Measurements from ENCODE around the gene LUC7L2.

The LUC7L2 gene

DNA sequence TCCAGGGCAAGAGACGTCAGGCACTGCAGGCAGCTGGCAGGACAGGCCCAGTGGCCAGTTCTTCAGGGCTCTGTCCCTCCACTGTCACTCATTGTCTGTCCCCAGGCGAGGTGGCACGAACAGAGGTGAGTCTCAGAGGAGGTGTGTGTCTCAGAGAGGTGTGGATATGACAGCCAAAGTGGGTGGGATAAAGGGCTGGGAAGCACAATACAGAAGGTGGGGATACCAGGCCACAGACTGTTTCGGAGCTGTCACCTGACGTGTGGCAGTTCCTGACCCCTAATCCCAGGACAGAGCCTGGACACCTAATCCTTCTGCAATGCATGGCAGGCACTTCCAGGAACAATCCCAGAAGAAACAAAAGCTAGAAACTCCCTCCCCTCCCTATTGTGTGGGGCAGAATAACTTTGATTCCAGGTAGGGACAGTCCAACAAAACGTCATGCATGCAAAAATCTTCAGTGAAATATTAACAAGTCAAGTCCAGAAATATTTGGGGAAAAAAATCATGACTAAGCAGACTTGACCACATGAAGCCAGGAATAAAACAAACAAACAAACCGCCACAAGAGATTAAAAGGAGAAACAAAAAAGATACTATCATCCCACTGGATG, 112.2 kb downstream of the LUC7L2 start:
- Histone ChIP-seq H3K4me1 (no peaks in the 10 kb centered on the region), H3K36me3 (no peaks in the 10 kb centered on the region), H3K9me3 (no peaks in the 10 kb centered on the region), H3K27me3 (no peaks in the 10 kb centered on the region), H3K4me3 (ENCODE audit: low read depth, low read length) (no peak overlapping the region)
- TF ChIP-seq, protein P1, sequence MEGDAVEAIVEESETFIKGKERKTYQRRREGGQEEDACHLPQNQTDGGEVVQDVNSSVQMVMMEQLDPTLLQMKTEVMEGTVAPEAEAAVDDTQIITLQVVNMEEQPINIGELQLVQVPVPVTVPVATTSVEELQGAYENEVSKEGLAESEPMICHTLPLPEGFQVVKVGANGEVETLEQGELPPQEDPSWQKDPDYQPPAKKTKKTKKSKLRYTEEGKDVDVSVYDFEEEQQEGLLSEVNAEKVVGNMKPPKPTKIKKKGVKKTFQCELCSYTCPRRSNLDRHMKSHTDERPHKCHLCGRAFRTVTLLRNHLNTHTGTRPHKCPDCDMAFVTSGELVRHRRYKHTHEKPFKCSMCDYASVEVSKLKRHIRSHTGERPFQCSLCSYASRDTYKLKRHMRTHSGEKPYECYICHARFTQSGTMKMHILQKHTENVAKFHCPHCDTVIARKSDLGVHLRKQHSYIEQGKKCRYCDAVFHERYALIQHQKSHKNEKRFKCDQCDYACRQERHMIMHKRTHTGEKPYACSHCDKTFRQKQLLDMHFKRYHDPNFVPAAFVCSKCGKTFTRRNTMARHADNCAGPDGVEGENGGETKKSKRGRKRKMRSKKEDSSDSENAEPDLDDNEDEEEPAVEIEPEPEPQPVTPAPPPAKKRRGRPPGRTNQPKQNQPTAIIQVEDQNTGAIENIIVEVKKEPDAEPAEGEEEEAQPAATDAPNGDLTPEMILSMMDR (IDR thresholded peaks at IDR 0.05; ENCODE audit: low read depth, low read length) = no peak
- no peak for DNase-seq

Measured in BE2C (cell line).